Stimulated activated CD4-positive, alpha-beta T cell treated with anti-CD3 and anti-CD28 coated beads, Interleukin-4, amount 100 ng/mL, for 4 hours (primary cell): ENCODE results near the gene TM2D1.

Source experiments
- DNase-seq, 2 experiments: peaks; one replicate each; pipeline ENCODE4 v3.0.0-alpha.2; 2020

TM2D1 gene

GRCh38 chr1:61641578-61642336, 83.2 kb downstream of the TM2D1 start:
- peak; percentile 54 to 60 for DNase-seq

- no peak for DNase-seq
Observed at GRCh38 chr1:61640531-61641530, 84.1 kb downstream of the TM2D1 start.

- DNase-seq: no peak
Observed at GRCh38 chr1:61639608-61640336, 85.2 kb downstream of the TM2D1 start.

- DNase-seq: no peak
Observed at GRCh38 chr1:61638911-61639605, 85.9 kb downstream of the TM2D1 start.

- no peak for DNase-seq
Observed at GRCh38 chr1:61638296-61638695, 86.6 kb downstream of the TM2D1 start.

GRCh38 chr1:61637470-61637869, 87.5 kb downstream of the TM2D1 start:
- no peak for DNase-seq

- DNase-seq: no peak
Observed at GRCh38 chr1:61636814-61637213, 88.1 kb downstream of the TM2D1 start.

- DNase-seq: no peak
Observed at GRCh38 chr1:61636376-61636775, 88.6 kb downstream of the TM2D1 start.

- no peak for DNase-seq
Observed at GRCh38 chr1:61635557-61635956, 89.4 kb downstream of the TM2D1 start.

- no peak for DNase-seq
Observed at GRCh38 chr1:61631436-61631835, 93.5 kb downstream of the TM2D1 start.
